ENCODE data around the gene MAGI2. TPM values are rescaled to one million over a fixed set of nuclear protein-coding genes. Genes with fewer than 3 reads are reported as not detected.

The MAGI2 gene
- total and polyA plus RNA-seq, 2 experiments from 2014 or later: 10.4 to 26.4 TPM

DNA sequence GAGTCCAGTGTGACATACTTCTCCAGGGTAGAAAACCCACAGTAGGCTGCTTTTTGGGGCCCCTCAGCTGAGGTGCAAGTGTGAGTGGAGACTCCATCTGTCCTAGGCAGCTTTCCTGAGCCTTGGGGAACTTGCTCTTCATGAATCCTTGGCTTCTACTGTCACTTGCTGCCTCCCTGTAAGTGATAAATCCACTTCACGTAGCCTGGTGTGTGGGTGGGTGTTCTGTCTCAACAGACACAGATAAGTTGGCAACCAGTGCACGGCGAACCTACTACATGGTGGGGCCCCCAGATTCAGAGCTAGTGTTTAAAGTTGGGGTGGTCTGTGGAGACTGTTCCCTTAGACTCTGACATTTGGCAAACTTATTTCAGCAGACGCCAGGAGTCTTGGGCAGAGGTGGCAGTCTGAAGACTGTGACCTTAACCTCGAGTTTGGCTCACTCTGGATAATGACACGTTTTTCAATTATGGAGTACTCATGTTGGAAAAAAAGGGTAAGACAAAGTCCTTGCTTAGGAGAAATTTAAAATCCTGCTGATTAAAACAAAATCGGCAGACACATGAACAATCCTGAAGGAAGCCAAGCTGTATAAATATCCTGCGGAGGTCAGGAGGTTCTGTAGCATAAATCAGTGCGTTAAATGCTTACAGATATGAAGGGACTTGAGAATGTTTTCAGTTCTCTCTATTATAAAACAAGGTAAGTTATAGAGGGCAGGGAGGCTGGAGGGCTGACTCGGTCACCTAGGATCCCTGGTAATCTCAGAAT, 1278.0 kb downstream of the MAGI2 start:
- TF ChIP-seq, protein P1, sequence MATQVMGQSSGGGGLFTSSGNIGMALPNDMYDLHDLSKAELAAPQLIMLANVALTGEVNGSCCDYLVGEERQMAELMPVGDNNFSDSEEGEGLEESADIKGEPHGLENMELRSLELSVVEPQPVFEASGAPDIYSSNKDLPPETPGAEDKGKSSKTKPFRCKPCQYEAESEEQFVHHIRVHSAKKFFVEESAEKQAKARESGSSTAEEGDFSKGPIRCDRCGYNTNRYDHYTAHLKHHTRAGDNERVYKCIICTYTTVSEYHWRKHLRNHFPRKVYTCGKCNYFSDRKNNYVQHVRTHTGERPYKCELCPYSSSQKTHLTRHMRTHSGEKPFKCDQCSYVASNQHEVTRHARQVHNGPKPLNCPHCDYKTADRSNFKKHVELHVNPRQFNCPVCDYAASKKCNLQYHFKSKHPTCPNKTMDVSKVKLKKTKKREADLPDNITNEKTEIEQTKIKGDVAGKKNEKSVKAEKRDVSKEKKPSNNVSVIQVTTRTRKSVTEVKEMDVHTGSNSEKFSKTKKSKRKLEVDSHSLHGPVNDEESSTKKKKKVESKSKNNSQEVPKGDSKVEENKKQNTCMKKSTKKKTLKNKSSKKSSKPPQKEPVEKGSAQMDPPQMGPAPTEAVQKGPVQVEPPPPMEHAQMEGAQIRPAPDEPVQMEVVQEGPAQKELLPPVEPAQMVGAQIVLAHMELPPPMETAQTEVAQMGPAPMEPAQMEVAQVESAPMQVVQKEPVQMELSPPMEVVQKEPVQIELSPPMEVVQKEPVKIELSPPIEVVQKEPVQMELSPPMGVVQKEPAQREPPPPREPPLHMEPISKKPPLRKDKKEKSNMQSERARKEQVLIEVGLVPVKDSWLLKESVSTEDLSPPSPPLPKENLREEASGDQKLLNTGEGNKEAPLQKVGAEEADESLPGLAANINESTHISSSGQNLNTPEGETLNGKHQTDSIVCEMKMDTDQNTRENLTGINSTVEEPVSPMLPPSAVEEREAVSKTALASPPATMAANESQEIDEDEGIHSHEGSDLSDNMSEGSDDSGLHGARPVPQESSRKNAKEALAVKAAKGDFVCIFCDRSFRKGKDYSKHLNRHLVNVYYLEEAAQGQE (IDR thresholded peaks at IDR 0.05; ENCODE audit: unreplicated experiment): no peak
- TF ChIP-seq STAT1 (IDR thresholded peaks at IDR 0.05; ENCODE audit: unreplicated experiment): no peak
- TF ChIP-seq, protein P2, sequence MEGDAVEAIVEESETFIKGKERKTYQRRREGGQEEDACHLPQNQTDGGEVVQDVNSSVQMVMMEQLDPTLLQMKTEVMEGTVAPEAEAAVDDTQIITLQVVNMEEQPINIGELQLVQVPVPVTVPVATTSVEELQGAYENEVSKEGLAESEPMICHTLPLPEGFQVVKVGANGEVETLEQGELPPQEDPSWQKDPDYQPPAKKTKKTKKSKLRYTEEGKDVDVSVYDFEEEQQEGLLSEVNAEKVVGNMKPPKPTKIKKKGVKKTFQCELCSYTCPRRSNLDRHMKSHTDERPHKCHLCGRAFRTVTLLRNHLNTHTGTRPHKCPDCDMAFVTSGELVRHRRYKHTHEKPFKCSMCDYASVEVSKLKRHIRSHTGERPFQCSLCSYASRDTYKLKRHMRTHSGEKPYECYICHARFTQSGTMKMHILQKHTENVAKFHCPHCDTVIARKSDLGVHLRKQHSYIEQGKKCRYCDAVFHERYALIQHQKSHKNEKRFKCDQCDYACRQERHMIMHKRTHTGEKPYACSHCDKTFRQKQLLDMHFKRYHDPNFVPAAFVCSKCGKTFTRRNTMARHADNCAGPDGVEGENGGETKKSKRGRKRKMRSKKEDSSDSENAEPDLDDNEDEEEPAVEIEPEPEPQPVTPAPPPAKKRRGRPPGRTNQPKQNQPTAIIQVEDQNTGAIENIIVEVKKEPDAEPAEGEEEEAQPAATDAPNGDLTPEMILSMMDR (conservative IDR thresholded peaks at IDR 0.05; ENCODE audit: low read depth in 2 of 2): no peak
- TF ChIP-seq POLR2AphosphoS5 (IDR thresholded peaks at IDR 0.05; ENCODE audit: low read depth): no peak
- no peak for TF ChIP-seq EZH2 (IDR thresholded peaks at IDR 0.05; ENCODE audit: low read depth, unreplicated experiment)
- H3F3A ChIP-seq (replicated peaks; ENCODE audit: low read depth): no peaks in the 10 kb centered on the region
- no peak overlapping the region for H3K4me3 ChIP-seq
- no peak overlapping the region for H3K27ac Mint-ChIP-seq
- peaks cover 8% of the 10 kb centered on the region for H3K27me3 Mint-ChIP-seq (ENCODE audit: insufficient read depth, low read depth, poor library complexity)
- no peaks in the 10 kb centered on the region; the same call in none of the 2 replicates for H3K9me2 ChIP-seq (ENCODE audit: insufficient read depth)
- H4K20me1 ChIP-seq (replicated peaks; ENCODE audit: insufficient read depth): no peaks in the 10 kb centered on the region
- ATAC-seq (no peak), DNase-seq (ENCODE audit: low spot score) (no peak)
- H3K79me2 ChIP-seq (replicated peaks; ENCODE audit: insufficient read depth): no peaks in the 10 kb centered on the region
- no peaks in the 10 kb centered on the region for H3K9me3 Mint-ChIP-seq
- no peaks in the 10 kb centered on the region for H3K36me3 ChIP-seq (ENCODE audit: insufficient read depth)
- no peaks in the 10 kb centered on the region for H3K36me3 Mint-ChIP-seq (ENCODE audit: low read depth)
- H3K4me3 Mint-ChIP-seq: no peak overlapping the region
- H3K27me3 ChIP-seq (ENCODE audit: insufficient read depth): no peaks in the 10 kb centered on the region
- H2AFZ ChIP-seq: no peak overlapping the region
- no peak overlapping the region for H3K27ac ChIP-seq (ENCODE audit: low read depth)
- no peak overlapping the region for H3K4me2 ChIP-seq
- H3K4me1 ChIP-seq (ENCODE audit: insufficient read depth): peaks cover 25% of the 10 kb centered on the region
- H3K4me1 Mint-ChIP-seq: peaks cover 38% of the 10 kb centered on the region

DNA sequence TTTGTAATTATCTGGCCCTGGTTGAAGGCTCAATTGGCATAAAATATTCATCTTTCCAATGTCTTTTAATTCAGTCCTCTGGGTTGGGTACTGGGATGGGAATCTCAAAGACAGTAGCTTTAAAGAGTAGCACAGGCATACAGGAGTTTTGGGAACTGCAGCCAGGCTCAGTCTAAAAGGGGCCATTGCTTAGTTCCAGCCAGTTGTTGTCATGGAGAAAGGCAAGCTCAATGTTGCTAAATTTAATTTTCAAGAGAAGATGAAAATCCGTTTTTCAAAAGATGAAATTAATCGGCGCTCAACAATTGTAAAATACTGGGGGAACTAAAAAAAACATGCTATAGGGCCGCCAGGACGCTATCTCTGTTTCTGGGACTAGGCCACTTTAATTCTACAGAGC, 1279.8 kb downstream of the MAGI2 start:
- Histone ChIP-seq H3K79me2 (replicated peaks; ENCODE audit: insufficient read depth) (no peaks in the 10 kb centered on the region), H3K27me3 (ENCODE audit: insufficient read depth) (no peaks in the 10 kb centered on the region), H3K4me1 (ENCODE audit: insufficient read depth) (peaks cover 25% of the 10 kb centered on the region), H3K36me3 (ENCODE audit: insufficient read depth) (no peaks in the 10 kb centered on the region), H3K4me3 (no peak overlapping the region), H3K9me2 (ENCODE audit: insufficient read depth) (no peaks in the 10 kb centered on the region; the same call in none of the 2 replicates), H4K20me1 (replicated peaks; ENCODE audit: insufficient read depth) (no peaks in the 10 kb centered on the region), H3K4me2 (no peak overlapping the region), H2AFZ (no peak overlapping the region), H3K27ac (ENCODE audit: low read depth) (no peak overlapping the region), H3F3A (replicated peaks; ENCODE audit: low read depth) (no peaks in the 10 kb centered on the region)
- Mint-ChIP-seq H3K4me3 (no peak overlapping the region), H3K36me3 (ENCODE audit: low read depth) (no peaks in the 10 kb centered on the region), H3K9me3 (no peaks in the 10 kb centered on the region), H3K27me3 (ENCODE audit: insufficient read depth, low read depth, poor library complexity) (peaks cover 9% of the 10 kb centered on the region), H3K27ac (0 out of 2 replicates have a peak overlapping the region, but pooled peaks have one; percentile 37), H3K4me1 (peaks cover 32% of the 10 kb centered on the region)
- DNase-seq (ENCODE audit: low spot score) (no peak), ATAC-seq (no peak)
- TF ChIP-seq EZH2phosphoT487 (IDR thresholded peaks at IDR 0.05; ENCODE audit: unreplicated experiment) (no peak), JUNB (IDR thresholded peaks at IDR 0.05; ENCODE audit: unreplicated experiment) (no peak), NANOG (IDR thresholded peaks at IDR 0.05; ENCODE audit: borderline replicate concordance) (no peak), ZNF114 (CRISPR knock-in tag; IDR thresholded peaks at IDR 0.05) (no peak), ZNF331 (CRISPR knock-in tag; IDR thresholded peaks at IDR 0.05; ENCODE audit: low read depth) (no peak)
- TF ChIP-seq, protein P1 (IDR thresholded peaks at IDR 0.05; ENCODE audit: unreplicated experiment): no peak
